GM19023 (cell line): ENCODE data around the gene PACSIN3.
"Not testable (repeated sequence)": the region's sequence is repeated elsewhere in the genome, so short reads cannot be mapped to it uniquely, and the experiment has no call there.

Experiments used
- ATAC-seq: cut with Tn5 transposase; IDR thresholded peaks from one replicate; pipeline ENCODE4 v1.9.1; 2021; ENCODE audit warnings: mild to moderate bottlenecking, moderate library complexity; ENCODE audit not compliant: unreplicated experiment

PACSIN3 gene

GRCh38 chr11:47198161-47198560 lies 11.9 kb upstream of the PACSIN3 start:
- not testable (repeated sequence) for ATAC-seq

GRCh38 chr11:47192111-47192510 lies 5.9 kb upstream of the PACSIN3 start:
- ATAC-seq: no peak

- ATAC-seq: not testable (repeated sequence)
Measured at GRCh38 chr11:47191137-47191536, 4.9 kb upstream of the PACSIN3 start.

- no peak for ATAC-seq
Measured at GRCh38 chr11:47189100-47189834, 3.0 kb upstream of the PACSIN3 start.

- ATAC-seq: no peak
Measured at GRCh38 chr11:47188259-47188658, 2.0 kb upstream of the PACSIN3 start.

- no peak for ATAC-seq
Measured at GRCh38 chr11:47187723-47188122, 1.5 kb upstream of the PACSIN3 start.

GRCh38 chr11:47186700-47187695 lies 764 bp upstream of the PACSIN3 start:
- peak; percentile 14 for ATAC-seq

GRCh38 chr11:47185305-47186075 lies 744 bp downstream of the PACSIN3 start:
- peak; percentile 14 for ATAC-seq

- no peak for ATAC-seq
Measured at GRCh38 chr11:47184711-47185304, 1.4 kb downstream of the PACSIN3 start.

- ATAC-seq: no peak
Measured at GRCh38 chr11:47183969-47184368, 2.3 kb downstream of the PACSIN3 start.

- no peak for ATAC-seq
Measured at GRCh38 chr11:47183031-47183856, 3.0 kb downstream of the PACSIN3 start.

GRCh38 chr11:47182380-47182779 lies 3.9 kb downstream of the PACSIN3 start:
- ATAC-seq: no peak

GRCh38 chr11:47181271-47181670 lies 5.0 kb downstream of the PACSIN3 start:
- ATAC-seq: no peak

- ATAC-seq: no peak
Measured at GRCh38 chr11:47180006-47180787, 6.0 kb downstream of the PACSIN3 start.

- ATAC-seq: no peak
Measured at GRCh38 chr11:47179655-47179991, 6.6 kb downstream of the PACSIN3 start.

GRCh38 chr11:47178737-47179654 lies 7.2 kb downstream of the PACSIN3 start:
- no peak for ATAC-seq

- ATAC-seq: no peak
Measured at GRCh38 chr11:47178316-47178715, 7.9 kb downstream of the PACSIN3 start.

GRCh38 chr11:47177846-47178245 lies 8.4 kb downstream of the PACSIN3 start:
- no peak for ATAC-seq
